HCT116 (cell line): ENCODE data around the gene MYO16.

Experiments
- TF ChIP-seq, protein P1 (sequence below), 3 experiments: fragments of 200-600 bp in 1 of 3; sonication (generic) in 1 of 3; IDR thresholded peaks in 2 of 3; conservative IDR thresholded peaks in 1 of 3; 2 replicates each; pipeline ENCODE4 v1.5.1; 2012 to 2017; ENCODE audit warnings: low read depth in 2 of 3, low read length in 2 of 3, antibody characterized with exemption in 1 of 3, borderline replicate concordance in 1 of 3, control low read depth in 1 of 3, mild to moderate bottlenecking in 1 of 3, mixed read lengths in 1 of 3, mixed run types in 1 of 3, moderate library complexity in 1 of 3; ENCODE audit not compliant: insufficient read depth in 1 of 3
- TF ChIP-seq, protein P2 (sequence below): IDR thresholded peaks from 2 replicates; pipeline ENCODE4 v1.6.1; 2012

DNA sequence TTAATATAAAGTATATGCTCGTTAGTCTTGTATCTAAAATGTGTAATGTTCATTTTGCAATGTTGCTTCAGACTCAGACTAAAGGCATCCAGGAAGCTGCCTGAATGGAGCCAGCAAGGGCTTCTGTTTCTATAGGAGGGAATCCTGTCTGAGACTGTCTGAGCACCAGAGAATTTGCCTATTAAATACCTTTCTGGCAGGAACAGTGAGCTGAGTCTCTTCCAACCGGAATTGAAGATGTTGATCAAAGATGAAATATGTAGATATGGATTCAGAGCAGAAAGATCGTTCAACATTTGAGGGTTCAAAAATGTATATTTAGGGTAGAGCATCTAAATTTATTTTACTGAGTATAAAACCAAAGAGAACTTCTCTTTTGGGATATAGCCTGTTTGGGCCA lies 20.9 kb downstream of the MYO16 start:
- TF ChIP-seq, protein P1, sequence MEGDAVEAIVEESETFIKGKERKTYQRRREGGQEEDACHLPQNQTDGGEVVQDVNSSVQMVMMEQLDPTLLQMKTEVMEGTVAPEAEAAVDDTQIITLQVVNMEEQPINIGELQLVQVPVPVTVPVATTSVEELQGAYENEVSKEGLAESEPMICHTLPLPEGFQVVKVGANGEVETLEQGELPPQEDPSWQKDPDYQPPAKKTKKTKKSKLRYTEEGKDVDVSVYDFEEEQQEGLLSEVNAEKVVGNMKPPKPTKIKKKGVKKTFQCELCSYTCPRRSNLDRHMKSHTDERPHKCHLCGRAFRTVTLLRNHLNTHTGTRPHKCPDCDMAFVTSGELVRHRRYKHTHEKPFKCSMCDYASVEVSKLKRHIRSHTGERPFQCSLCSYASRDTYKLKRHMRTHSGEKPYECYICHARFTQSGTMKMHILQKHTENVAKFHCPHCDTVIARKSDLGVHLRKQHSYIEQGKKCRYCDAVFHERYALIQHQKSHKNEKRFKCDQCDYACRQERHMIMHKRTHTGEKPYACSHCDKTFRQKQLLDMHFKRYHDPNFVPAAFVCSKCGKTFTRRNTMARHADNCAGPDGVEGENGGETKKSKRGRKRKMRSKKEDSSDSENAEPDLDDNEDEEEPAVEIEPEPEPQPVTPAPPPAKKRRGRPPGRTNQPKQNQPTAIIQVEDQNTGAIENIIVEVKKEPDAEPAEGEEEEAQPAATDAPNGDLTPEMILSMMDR (IDR thresholded peaks at IDR 0.05 in 2 of 3, conservative IDR thresholded peaks at IDR 0.05 in 1 of 3; ENCODE audit: borderline replicate concordance in 1 of 3, insufficient read depth in 1 of 3, low read depth in 2 of 3, low read length in 2 of 3) = no peak
- TF ChIP-seq, protein P2, sequence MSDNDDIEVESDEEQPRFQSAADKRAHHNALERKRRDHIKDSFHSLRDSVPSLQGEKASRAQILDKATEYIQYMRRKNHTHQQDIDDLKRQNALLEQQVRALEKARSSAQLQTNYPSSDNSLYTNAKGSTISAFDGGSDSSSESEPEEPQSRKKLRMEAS = no peak
